Endothelial cell of hepatic sinusoid (primary cell): Measurements from ENCODE around the gene BTNL2.
"Not testable (repeated sequence)": the region's sequence is repeated elsewhere in the genome, so short reads cannot be mapped to it uniquely, and the experiment has no call there.

Experiments used
- in situ Hi-C: cut with HindIII; loops from 2 replicates; pipeline ENCODE4 v1.10.0; 2017; ENCODE audit warnings: low sequenced_read_pairs

The BTNL2 gene, protein sequence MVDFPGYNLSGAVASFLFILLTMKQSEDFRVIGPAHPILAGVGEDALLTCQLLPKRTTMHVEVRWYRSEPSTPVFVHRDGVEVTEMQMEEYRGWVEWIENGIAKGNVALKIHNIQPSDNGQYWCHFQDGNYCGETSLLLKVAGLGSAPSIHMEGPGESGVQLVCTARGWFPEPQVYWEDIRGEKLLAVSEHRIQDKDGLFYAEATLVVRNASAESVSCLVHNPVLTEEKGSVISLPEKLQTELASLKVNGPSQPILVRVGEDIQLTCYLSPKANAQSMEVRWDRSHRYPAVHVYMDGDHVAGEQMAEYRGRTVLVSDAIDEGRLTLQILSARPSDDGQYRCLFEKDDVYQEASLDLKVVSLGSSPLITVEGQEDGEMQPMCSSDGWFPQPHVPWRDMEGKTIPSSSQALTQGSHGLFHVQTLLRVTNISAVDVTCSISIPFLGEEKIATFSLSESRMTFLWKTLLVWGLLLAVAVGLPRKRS

DNA sequence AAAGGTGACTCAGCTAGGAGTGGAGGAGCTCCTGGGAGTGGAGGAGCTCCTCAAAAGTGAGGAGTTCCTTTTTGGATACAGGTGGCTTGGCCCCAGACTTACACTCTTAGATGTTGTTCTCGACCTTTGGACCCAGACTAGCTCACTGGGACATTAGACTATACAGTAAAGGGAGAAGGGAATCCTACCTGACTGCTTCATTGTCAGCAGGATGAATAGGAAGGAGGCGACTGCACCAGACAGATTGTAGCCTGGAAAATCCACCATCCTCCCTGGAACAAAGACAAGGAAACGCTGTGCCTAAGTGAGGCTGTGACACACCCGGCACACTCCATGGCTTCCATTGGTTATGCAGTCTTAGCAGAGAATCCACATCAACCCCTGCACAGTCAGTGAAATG lies at the start of gene BTNL2:
Gene BTNL2 (minus strand): TSS at position 325 of the 400 bp plus-strand sequence. CDS start 58 bp downstream, at position 267.
- in situ Hi-C loops = no loop called here

DNA sequence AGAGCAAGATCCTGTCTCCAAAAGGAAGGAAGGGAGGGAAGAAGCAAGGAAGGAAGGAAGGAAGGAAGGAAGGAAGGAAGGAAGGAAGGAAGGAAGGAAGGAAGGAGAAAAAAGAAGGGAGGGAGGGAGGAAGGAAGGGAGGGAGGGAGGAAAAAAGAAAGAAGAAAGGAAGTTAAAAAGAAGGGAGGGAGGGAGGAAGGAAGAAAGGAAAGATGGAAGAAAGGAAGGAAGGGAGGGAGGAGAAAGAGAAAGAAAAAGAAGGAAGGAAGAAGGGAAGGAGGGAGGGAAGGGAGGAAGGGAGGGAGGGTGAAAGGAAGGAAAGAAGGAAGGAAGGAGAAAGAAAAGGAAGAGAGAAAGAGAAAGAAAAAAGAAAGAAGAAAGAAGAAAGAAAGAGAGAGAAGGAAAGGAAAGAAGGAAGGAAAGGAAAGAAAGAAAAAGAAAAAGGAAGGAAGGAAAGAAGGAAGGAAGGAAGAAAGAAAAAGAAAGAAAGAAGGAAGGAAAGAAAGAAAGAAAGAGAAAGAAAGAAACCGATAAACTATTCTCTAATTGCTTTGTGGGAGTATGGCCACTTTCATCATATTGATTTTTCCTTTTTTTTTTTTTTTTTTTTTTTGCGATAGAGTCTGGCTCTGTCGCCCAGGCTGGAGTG lies 42.2 kb upstream of the BTNL2 start:
- in situ Hi-C loops = no loop called here

DNA sequence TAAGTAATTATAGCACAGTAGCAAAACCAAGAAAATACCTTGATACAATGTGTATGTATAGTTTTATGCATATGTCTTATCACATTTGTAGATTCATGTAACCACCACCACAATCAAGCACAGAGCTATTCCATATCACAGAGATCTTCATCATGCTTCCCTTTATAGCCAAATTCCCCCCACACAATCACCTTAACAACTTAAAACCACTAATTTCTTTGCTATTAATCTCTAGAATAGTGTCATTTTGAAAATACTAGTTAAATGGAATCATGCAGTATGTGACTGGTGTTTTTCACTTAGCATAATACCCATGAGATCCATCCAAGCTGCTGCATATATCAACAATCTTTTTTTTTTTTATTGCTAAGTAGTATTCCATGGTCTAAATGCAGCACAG lies 41.0 kb upstream of the BTNL2 start:
- in situ Hi-C loops = no loop called here

DNA sequence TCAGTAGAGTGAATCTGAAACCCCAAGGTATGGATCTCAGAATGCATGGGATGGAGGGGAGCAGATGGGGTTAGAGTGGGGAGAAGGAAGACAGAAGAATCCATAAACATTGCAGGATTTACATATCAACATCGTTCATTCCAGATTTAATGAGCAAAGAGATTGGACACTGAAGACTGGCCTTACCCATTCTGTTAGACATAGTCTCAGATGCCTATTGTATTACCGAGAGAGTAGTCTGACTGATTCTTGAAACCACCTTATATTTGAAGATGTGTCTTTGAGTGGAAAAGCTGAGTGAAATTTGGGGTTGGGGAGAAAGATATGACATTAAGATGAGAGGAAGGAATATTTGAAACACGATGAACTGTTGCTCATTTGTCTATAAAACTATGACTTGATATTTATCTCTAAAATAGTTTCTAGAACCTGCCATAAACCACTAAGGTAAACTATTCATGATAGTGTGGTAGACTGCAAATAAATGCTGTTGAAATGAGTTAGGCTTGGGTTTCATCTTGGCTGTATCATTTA lies 38.4 kb upstream of the BTNL2 start:
- in situ Hi-C loops = no loop called here

DNA sequence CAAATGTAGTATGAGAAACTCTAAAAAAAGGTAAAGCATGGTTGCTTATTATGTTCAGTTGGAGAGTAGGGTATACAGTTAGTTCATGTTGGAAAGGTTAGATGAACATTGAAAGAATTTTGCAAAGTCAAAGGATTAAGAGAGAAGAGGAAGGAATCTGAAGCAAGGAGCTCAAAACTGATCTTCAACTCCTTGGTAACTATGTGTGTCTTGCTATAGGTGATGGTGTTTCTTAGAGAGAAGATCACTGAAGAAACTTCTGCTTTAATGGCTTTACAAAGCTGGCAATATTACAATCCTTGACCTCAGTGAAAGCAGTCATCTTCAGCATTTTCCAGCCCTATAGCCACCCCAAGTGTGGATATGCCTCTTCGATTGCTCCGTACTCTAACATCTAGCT lies 37.5 kb upstream of the BTNL2 start:
- in situ Hi-C loops = no loop called here

DNA sequence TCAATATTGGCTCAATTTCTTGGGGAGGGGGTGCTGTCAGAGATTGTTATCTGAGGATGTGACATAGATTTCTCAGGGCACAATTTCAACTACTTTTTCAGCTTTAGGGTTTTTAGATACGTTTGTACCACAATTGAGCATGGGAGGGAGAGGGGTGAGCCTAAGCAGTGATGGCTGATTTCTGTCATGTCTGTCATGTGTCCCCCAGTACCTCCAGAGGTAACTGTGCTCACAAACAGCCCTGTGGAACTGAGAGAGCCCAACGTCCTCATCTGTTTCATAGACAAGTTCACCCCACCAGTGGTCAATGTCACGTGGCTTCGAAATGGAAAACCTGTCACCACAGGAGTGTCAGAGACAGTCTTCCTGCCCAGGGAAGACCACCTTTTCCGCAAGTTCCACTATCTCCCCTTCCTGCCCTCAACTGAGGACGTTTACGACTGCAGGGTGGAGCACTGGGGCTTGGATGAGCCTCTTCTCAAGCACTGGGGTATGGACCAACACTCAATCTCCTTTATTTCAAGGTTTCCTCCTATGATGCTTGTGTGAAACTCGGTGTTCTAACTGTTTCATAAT lies 36.1 kb upstream of the BTNL2 start:
- in situ Hi-C loops = no loop called here

DNA sequence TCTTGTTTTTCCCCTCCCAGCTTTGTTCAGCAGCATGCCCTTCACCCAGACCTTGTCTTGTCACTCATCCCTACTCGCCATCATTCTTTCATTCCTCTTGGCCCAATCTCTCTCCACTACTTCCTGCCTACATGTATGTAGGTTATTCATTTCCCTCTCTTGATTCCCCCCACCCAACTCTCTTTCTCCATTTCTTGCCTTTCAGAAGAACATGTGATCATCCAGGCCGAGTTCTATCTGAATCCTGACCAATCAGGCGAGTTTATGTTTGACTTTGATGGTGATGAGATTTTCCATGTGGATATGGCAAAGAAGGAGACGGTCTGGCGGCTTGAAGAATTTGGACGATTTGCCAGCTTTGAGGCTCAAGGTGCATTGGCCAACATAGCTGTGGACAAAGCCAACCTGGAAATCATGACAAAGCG lies 35.3 kb upstream of the BTNL2 start:
- in situ Hi-C loops = no loop called here

DNA sequence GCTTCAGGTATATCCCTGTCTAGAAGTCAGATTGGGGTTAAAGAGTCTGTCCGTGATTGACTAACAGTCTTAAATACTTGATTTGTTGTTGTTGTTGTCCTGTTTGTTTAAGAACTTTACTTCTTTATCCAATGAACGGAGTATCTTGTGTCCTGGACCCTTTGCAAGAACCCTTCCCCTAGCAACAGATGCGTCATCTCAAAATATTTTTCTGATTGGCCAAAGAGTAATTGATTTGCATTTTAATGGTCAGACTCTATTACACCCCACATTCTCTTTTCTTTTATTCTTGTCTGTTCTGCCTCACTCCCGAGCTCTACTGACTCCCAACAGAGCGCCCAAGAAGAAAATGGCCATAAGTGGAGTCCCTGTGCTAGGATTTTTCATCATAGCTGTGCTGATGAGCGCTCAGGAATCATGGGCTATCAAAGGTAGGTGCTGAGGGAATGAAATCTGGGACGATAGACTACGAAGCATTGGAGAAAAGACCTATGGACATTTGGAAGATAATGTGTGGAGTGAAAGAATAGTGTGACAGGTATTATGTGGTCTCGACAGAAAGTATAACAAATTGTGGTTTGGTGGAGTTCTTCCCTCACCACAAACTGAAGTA lies 32.7 kb upstream of the BTNL2 start, which contains the start of gene HLA-DRA:
Gene HLA-DRA (plus strand): TSS at position 286 of the 613 bp plus-strand sequence. CDS start 64 bp downstream, at position 350.
- in situ Hi-C loops = no loop called here

DNA sequence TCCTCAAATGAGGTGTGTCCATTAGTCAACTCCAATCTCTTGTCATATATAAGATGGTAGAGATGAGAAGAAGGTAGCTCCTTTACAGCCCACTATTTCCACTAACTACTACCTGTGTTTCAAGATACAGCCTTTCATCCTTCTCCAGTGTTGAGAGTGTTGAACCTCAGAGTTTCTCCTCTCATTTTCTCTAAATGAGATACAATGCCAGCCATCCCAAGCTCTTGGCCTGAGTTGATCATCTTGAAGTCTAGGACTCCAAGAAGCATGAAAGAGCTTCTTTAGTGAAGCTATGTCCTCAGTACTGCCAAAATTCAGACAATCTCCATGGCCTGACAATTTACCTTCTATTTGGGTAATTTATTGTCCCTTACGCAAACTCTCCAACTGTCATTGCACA lies 32.2 kb upstream of the BTNL2 start:
- in situ Hi-C loops = no loop called here

DNA sequence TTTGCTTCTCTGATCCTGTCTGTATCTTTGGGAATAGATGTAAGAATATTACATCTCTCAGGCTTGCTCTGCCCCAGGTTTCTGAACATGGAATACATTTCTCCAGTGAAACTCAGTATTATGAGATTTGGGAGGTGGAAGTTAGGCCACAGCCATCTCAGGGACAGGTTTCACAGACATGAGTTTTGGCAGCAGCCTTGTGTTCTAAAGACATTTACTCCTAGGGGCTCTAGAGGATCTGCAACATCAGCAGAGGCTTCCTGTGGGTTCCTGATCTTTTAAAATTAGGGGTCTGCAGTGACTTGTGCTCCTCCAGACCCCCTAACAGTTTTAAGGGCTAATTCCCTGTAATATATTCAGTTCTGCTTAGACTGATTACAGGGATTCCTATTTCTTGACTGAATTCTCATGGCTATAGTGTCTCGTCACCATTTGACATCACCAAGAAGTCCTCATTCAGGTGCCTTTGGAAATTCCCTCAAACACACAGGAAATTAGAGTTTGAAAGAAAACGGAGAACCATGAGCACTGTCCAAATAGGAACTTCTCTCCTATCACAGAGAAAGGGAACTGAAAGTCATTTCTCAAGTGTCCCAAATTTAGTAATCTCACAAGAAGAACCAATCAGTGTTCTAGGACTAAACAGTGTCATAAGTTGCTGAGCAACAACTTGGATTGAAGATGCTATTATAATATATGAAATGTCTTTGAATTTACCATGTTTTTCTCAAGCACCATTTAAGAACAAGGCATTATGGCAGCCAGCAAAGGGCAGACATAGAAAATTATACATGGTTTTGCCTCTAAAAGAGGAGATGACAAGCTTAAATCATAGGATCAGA lies 30.2 kb upstream of the BTNL2 start:
- in situ Hi-C loops = no loop called here

DNA sequence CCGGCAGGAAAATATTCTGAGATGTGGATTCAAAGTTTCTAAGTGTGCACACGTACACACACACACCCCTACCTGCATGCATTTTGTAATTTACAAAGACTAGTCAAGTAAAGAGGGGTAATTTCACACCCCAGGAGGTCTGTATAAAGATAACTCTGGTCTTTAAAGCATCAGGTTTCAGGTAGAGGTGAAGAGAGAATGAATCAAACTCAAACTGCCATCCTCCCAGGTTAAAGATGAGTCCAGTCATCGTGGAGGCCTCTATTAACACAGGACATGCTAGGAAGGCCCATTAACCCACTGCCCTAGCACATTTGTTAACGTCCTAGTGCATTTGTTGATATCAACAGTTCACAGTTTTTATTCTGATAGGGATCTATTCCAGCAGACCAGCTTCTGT lies 29.2 kb upstream of the BTNL2 start:
- in situ Hi-C loops = no loop called here

DNA sequence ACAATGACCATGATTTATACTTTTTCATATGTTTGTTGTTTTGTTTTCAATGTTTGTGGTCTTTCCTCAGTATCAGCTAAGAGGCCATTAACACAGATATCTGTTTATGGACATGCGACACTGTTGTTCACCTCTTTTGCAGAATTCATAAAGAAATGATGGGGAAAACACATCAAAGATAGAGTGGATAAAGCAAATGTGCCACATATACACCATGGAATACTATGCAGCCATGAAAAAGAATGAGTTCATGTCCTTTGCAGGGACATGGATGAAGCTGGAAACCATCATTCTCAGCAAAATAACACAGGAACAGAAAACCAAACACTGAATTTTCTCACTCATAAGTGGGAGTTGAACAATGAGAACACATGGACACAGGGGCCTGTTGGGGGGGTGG lies 27.0 kb upstream of the BTNL2 start:
- in situ Hi-C loops = not testable (repeated sequence)

DNA sequence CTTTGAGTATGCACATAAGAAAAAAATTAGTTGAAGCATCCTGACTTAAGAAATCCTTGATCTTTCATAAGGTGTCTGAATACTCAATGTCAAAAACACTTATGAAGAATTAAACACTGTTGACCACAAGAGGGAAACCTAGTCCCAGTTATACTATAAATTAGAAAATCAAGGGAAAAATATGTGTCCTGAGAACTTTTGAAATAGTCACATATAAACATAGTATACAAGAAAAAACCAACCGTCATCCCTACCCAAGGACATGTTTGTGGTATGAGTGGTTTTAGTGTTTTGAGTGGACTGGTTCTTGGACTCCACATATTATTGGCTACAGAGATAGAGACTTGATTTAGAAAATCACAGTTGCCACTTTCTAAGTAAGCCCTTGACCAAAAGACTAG lies 25.1 kb upstream of the BTNL2 start:
- in situ Hi-C loops = no loop called here

DNA sequence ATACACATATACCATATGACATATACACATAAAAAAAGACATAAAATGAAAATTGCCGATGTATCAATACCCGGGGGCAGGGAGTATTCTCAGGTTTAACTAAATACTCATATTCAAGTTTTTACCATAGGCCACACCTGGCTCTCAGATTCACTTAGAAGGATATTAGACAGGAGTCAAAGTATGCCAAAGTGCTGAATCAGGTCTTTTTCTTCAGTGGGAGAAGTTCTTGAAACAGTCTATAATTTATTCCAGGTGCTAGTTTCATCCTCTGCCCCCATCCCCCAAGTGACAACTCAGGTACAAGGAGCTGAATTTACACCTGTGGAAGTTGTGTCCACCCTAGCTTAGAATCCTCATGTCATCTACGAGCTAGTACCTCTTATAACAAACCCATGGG lies 24.2 kb upstream of the BTNL2 start:
- in situ Hi-C loops = no loop called here

DNA sequence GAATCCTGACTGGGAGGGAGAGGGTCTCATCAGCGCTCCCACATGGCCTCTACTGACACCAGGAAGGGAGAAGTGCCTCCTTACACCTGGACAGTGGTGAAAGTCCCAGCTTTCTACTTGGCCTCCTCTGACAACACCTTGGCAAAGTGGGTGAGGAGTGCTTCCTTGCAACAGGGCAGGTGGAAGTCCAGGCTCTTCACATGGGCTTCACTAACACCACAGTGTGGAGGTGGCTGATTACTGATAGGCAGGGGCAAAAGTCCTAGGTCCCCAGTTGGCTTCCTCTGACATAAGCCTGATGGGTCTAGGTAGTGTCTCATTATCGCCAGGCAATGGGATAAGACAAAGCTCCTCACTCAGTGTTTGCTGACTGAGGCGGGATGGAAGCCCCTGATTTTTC lies 23.2 kb upstream of the BTNL2 start:
- in situ Hi-C loops = no loop called here

DNA sequence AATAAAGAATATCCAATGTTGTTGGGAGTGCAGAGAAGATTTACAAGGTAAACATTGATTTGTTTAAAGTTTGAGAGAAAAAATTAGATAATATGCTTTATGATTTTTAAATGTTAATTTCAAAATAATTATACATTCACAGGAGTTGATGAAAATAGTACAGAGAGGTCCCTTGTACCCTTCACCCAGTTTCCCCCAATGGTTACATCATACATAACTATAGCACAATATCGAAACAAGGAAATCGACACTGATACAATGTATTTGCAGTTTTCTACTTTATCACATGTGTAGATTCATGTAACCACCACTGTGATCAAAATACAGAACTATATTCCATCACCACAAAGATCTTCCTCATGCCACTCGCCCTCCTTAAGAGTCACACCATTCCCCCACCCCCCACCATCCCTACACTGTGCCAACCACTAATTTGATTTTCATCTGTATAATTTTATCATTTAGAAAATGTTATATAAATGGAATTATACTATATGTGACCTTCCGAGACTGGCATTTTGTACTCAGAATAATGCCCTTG lies 21.0 kb upstream of the BTNL2 start:
- in situ Hi-C loops = no loop called here

DNA sequence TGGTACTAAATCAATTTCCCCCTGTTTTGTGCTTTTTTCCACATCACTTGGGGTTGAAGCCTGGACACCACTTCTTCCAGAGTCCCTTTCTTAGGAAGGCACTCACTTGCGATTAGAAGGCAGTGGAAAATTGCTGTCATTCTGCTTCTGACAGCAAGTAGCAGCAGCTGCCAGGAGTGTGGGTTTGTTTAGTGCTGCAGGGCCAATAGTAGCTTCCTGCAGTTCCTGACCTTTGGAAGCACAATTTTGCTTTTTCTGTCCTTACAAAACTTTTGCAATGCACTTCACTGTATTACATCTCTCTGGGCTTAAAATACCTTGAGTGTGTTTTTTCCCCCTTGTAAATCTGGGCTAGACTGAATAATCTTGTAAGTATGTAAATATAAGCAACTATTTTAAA lies 20.2 kb upstream of the BTNL2 start:
- in situ Hi-C loops = no loop called here

DNA sequence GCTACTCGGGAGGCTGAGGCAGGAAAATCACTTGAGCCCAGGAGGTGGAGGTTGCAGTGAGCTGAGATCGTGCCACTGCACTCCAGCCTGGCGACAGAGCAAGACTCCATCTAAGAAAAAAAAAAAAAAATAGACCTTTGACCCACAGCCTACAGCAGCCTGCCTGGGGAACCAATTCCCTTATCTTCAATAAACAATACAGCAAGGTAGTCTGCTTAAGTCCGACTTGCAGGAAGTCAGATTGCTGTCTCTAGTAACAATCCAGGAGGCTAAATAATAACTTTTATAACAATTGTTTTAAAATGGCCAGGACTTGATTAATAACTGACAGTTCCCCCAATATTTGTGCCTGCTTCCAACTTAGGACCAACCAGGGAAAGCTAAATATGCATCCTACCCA lies 19.4 kb upstream of the BTNL2 start:
- in situ Hi-C loops = no loop called here

DNA sequence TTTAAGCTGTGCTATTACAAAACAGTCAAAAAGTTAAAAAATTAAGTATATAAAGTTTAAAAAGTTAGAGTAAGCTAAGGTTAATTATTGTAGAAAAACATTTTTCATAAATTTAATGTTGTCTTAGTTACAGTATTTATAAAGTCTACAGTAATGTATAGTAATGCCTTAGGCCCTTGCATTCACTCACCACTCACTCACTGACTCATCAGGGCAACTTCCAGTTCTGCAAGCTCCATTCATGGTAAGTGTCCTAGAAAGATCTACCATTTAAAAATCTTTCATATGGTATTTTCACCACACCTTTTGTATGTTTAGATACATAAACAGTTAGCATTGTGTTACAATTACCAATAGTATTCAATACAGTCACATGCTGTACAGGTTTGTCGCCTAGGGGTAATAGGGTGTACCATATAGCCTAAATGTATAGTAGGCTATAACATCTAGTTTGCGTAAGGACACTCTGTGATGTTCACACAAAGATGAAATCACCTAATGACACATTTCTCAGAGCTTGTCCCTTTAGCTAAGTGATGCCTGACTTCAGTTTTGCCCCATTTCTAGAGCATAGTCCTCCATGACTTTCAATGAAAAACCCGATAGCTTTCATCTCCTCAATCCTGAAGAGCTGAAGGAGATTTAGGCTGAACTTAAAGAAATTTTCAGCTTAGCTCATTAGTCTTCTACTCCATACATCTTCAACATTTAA lies 17.8 kb upstream of the BTNL2 start:
- in situ Hi-C loops = no loop called here
